ENCODE results near the gene ZSCAN10. TPM values are rescaled to one million over a fixed set of nuclear protein-coding genes. Genes with fewer than 3 reads are reported as not detected.

Gene ZSCAN10
- total and polyA plus RNA-seq, 2 experiments from 2014 or later = 217 to 519 TPM

GRCh38 chr16:3051009-3051408 lies 48.1 kb downstream of the ZSCAN10 start (continued):
- TF ChIP-seq ETS1 (IDR thresholded peaks at IDR 0.05) = no peak
- TF ChIP-seq CTCF (conservative IDR thresholded peaks at IDR 0.05; ENCODE audit: low read depth in 2 of 2) = no peak

DNA sequence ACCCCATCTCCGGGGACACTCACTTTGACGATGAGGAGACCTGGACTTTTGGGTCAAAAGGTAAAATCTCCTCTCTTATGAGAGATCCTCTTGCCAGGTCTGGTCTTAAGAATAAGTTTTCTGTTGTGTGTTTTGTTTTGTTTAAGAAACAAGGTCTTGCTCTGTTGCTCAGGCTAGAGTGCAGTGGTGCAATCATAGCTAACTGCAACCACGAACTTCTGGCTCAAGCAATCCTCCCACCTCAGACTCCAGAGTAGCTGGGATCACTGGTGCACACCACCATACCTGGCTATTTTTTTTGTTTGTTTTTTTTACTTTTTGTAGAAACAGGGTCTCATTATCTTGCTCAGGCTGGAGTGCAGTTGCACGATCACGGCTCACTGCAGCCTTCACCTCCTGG lies 48.6 kb downstream of the ZSCAN10 start:
- Histone ChIP-seq H3K9me2 (ENCODE audit: insufficient read depth) (no peaks in the 10 kb centered on the region), H3K27ac (ENCODE audit: low read depth) (no peak overlapping the region)
- TF ChIP-seq CTCF (conservative IDR thresholded peaks at IDR 0.05; ENCODE audit: low read depth in 2 of 2) (no peak), ETS1 (IDR thresholded peaks at IDR 0.05) (no peak), REST (IDR thresholded peaks at IDR 0.05; ENCODE audit: unreplicated experiment) (no peak), EZH2 (IDR thresholded peaks at IDR 0.05; ENCODE audit: low read depth, unreplicated experiment) (no peak), NANOG (IDR thresholded peaks at IDR 0.05; ENCODE audit: borderline replicate concordance) (no peak), ZNF462 (CRISPR knock-in tag; IDR thresholded peaks at IDR 0.05) (no peak), EZH2phosphoT487 (IDR thresholded peaks at IDR 0.05; ENCODE audit: unreplicated experiment) (no peak)

More for the DNA sequence above, 48.6 kb downstream of the ZSCAN10 start:
- Mint-ChIP-seq H3K27me3 (ENCODE audit: insufficient read depth, low read depth, poor library complexity) (peaks cover 25% of the 10 kb centered on the region), H3K9me3 (peaks cover 4% of the 10 kb centered on the region; the same call in 2 of the 3 replicates), H3K36me3 (ENCODE audit: low read depth) (peaks cover 45% of the 10 kb centered on the region), H3K4me3 (no peak overlapping the region), H3K27ac (no peak overlapping the region), H3K4me1 (peaks cover 14% of the 10 kb centered on the region)
- H3K27me3 ChIP-seq (ENCODE audit: insufficient read depth) = peaks cover 27% of the 10 kb centered on the region
- no peak overlapping the region for H2AFZ ChIP-seq
- no peaks in the 10 kb centered on the region; the same call in 1 of the 2 replicates for H3K79me2 ChIP-seq (replicated peaks; ENCODE audit: insufficient read depth)
- peaks cover 11% of the 10 kb centered on the region for H3F3A ChIP-seq (replicated peaks; ENCODE audit: low read depth)
- no peak for ATAC-seq
- H3K4me1 ChIP-seq (ENCODE audit: insufficient read depth) = peaks cover 9% of the 10 kb centered on the region; the same call in 1 of the 2 replicates
- peaks cover 7% of the 10 kb centered on the region for H4K20me1 ChIP-seq (replicated peaks; ENCODE audit: insufficient read depth)
- H3K4me2 ChIP-seq = no peak overlapping the region
- no peaks in the 10 kb centered on the region for H3K36me3 ChIP-seq (ENCODE audit: insufficient read depth)
- no peak for DNase-seq (ENCODE audit: low spot score)
- H3K4me3 ChIP-seq = no peak overlapping the region

Measured in GM23338 (cell line).